ENCODE measurements around the gene L1CAM. TPM values are rescaled to one million over a fixed set of nuclear protein-coding genes. Genes with fewer than 3 reads are reported as not detected.

Gene L1CAM
- total RNA-seq, 1 donor from 2014 or later: 98.1 TPM

DNA sequence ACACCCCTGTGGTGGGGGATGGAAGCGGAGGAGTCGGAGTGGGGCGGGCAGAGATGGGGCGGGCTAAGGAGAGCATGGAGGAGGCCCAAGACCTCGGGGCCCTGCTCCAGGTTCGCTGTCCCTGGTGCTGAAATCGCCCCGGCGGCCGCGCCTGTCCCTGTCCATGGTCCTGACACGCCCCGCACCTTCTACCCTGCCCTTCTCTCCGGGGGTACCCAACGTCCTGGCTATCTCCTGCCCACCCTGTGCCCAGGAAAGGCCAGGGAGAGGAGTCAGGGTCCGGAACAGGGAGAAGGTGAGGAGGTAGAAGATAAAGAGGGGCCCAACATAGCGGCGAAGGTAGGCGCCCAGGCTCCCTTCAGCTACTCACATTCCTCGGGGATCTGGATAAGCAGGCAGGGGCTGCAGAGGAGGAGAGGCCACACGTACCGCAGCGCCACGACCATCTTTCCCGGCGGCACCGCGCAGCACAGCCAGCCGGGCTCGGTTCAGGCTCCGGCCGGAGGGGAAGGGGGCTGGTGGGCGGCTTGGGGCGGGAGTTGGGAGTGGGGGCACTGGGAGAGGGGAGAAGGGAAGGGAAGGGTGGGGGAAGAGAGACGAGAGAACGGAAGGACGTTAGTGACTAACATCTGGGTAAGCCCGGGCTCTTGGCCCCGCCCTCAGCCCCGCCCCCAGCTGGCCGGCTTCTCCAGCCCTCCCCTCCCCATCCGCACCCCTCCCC is 10.4 kb downstream of the L1CAM start:
- no peak for DNase-seq

DNA sequence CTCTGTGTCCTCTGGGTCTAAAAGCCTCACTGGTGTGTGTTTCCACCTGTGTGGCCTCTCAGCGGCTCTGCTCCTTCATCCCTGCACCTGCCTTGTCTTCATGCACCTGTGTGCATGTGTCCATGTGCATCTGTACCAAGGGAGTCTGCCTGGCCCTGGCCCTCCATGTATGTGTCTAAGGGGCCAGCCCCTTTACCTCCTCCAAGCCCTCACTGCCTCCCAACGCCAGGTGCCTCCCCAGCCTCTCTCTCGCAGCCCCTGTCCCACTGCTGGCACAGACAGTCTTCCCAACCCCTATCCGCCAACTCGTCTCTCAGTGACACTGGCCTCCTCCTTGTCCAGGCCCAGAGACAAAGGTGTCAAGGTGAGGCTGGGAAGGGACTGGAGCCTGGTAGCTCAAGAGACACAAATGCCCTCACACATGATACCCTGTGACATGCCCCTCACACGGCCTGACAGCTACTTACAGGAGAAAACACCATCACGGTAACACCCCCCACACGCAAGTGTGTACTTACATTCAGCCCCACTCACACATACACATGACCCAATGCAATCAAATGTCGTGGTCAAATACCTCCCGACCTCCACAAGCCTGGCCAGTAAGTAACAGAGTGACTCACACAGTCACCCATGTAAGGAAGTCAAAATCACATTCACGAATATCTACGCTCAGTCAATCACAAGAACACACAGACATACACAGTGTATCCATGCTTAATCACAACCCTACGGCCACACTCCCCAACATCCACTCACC is 11.4 kb downstream of the L1CAM start:
- DNase-seq: no peak

DNA sequence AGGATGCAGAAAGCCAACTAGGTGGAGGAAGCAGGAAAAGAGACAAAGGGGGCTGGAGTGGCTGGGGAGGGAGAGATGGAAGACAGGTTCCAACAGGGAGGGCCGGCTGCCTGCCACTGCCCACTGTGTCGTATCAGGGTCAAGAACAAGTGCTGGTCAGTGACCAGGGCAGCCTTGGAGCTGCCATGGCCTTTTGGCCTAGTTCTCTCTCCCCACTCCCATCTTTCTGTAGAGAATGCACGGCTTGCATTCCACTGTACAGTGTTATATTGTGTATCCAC is 11.9 kb downstream of the L1CAM start:
- no peak for DNase-seq

DNA sequence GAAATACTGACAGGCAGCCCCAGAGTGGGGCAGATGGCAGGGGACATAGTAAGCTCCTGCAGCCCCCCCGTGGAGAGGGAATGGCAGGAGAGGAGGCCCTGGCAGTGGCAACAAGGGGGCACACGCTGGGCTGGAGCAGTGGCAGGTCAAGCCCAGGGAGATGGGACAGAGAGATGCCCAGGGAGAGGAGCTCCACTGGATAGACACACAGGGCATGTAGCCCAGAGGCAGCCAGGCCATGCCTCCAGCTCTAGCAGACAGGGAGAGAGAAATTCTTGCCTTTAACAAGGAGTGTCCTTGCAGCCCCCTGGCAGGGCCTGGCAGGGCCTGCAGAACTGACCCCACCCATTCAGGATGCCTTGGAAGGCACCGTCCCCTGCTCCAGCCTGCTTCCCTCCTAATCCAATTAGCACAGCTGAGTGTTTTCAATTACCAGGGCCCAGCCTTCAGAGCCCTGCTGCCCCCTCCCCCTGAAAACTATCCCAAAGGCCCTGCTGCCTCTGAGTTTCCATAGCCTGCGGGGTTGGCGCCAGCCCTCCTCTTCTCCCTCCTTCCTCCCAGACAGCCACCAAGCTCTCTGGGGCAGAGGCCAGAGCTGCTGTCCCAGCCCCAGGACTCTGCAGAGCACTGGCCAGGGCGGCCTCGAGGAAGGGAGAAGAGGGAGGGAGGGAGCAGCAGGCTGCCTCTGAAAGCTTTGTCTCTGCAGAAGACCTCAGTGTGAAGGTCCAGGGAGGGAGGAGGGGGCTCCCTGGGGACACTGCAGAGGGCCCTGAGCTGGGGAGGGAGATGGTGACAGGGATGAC is 12.5 kb downstream of the L1CAM start:
- DNase-seq: no peak

DNA sequence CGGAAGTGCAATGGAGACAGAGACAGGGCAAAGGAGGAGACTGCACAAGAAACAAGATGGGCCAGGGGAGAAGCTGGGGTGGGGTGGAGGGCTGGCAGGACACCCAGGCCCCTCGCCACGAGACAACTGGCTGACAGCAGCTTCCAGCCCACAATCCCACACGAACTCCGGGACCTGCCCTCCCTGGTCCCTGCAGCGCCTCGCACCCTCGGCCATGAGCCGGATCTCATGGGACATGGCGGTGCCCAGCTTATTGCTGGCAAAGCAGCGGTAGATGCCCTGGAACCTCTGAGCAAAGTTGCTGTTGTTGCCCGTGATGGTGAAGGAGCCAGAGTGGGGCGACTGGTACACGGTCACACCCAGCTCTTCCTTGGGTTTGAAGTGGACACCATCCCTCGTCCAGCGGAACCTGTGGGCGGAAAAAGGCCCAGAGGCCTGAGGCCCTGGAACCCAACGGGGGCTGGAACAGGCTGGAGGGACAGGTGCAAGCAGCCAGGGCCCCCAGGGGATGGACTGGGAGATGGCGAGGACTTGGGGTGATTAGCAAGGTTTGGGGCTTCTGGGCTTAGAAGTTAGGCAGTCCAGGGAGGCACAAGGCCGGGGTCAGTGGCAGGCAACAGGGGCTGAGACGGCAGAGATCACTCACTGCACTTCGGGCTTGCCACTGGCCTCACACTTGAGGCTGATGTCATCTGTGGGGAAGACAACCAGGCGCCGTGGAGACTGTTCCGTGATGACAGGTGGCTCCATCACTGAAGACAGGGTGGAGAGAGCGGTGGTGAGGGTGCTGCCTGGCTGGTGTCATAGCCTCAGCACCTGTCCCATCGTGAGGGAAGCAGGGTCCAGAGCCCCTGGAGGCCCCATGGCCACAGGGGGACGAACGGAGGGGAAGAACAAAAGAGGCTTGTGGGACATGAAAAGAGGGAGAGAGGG is 13.8 kb downstream of the L1CAM start:
- DNase-seq: no peak

DNA sequence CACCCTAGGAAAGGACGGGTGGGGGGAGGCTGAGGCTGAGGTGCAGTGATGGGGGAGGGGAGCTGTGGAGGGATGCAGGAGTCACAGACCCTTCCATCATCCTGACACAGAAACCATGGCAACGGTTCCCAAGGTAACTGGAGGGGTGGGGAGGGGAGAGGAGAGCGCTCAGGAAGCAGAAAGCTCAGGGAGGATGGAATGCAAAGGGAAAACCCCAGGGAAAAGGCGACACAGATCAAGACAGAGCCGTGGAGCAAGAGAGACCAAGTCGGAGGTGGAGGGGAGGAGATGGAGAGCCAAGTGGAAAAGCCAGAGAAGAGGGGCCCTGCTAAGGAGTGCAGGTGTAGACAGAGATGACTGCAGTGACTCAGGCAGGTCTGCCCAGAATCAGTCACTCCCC is 14.5 kb downstream of the L1CAM start:
- DNase-seq: no peak

DNA sequence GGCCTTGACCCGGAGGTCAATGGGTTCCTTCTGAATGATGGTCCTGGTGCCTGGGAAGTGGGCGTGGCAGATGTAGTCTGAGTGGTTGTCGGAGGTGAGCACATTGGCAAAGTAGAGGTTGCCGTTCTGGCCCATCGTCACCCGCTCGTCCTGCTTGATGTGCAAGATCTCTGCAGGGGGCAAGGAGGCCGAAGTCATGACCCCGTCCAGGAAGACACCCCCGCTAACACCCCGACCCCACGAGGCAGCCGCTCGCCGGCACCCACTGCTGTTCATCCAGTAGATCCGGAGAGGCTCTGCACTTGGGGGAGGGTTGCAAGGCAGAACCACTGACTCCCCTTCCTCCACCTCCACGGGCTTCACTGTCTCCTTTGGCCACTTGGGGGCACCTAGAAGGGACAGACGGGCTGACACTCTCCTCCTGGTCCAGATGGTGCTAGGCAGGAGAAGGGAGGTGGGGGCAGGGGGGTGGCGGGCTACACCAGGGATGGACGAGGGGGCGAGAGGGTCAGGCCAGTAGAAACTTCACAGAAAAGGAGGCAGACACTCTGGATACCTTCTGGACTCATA is 15.1 kb downstream of the L1CAM start:
- no peak for DNase-seq

DNA sequence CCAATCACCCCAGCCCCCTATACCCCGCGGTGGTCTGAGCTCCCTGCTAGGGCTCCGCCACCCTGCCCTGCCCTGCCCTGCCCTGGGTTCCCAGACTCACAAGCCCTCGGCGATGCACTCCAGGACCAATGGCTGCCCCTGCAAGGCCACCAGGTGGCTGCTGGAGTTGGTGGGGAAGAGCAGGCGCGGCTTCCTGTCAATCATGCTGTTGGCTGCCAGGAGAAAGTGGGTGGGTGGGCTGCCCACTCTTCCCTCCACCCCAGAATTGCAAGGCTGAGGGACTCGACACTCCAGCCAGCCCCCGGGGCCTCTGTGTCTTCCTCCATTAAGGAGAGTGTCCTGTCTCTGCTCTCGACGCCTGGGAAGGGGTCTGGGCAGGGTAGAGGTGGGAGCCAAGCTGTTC is 15.7 kb downstream of the L1CAM start:
- DNase-seq: no peak

DNA sequence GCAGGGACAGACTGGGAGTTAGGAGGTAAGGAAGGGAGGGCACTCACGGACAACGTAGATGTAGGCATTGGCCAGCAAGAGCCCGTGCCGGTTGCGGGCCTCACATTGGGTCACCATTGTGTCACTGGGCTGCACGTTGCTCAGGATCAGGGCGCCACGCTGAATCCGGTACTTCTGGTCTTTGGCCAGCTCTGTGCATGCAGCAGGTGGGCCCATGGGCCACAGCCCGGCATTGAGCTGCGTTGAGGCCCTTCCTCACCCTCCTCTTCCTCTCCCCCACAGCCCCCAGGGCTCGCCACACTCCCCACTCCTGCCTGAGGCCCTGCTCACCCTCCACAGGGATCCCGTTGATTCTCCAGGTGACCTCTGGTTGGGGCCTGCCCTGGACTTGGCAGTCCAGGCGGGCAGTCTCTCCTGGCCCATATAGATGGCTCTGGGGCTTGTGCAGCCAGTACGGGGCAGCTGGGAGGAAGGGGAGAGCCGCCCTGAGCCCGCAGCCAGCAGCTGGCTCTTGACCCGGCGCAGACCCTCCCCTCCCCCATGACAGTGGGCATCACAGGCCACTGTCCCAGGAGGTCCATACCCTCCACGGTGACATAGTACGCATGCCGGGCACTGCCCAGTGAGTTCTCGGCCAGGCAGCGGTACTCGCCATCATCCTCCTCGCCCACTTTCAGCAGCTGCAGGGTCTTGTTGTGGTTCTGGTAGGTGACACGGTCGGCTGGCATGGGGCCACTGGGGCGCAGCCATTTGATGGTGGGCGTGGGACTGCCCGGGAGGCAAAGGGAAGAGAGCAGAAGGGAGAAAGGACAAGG is 16.3 kb downstream of the L1CAM start:
- no peak for DNase-seq

DNA sequence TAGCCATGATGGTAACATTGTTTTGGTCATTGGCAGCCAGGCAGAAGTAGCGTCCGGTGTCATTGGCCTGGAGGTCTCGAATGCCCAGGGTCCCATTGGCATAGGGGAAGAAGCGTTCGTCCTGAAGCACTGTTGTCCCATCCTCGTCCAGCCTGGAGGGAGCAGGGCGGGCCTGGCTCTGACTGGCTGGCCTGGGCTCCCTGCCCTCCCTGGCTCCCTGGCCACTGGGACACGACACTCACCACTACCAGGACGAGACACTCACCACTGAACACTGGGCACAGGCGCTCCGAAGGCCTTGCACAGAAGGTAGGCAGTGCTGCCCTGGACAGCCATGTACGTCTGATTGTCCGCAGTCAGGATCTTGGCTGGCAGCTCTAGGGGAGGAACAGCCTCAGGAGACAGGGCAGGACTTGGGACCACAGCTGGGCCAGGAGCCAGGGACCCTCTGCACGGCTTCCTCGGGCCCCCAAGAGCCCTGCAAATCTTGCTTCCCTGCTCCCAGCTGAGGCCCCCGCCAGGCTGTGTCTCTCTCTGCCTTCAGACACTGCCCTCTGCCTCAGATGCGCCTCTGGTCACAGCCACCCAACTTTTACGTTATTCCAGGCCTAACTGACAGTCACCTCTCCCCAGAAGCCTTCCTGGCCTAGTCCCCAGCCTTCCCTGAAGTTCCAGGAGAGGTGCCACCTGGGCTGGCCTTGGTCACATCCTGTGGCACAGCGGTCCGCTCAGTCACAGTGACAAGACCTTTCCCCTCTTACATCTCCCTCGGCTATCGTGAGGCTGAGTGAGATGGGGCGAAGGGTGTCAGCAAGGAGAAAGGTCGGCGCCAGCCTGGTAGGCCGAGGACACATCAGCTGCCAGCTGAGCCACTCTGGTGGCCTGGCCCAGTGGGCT is 17.1 kb downstream of the L1CAM start:
- no peak for DNase-seq

DNA sequence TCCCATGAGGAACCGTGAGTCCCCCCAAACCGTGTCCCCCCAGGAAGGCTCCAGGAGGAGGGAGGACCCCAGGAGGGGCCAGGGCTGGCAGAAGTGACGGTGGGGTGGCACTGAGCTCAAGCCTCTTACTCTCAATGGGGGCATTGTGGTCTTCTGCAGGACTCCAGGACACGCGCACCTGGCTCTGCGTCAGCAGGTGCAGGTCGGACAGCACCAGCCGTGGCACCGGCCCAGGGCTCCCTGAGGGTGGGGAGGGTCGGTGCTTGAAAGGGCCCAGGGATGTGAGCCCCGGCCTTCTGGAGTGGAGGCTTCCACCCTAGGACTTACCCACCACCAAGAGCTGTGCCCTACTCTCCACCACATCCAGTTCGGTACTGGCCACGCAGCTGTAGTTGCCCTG is 18.3 kb downstream of the L1CAM start:
- DNase-seq: no peak

DNA sequence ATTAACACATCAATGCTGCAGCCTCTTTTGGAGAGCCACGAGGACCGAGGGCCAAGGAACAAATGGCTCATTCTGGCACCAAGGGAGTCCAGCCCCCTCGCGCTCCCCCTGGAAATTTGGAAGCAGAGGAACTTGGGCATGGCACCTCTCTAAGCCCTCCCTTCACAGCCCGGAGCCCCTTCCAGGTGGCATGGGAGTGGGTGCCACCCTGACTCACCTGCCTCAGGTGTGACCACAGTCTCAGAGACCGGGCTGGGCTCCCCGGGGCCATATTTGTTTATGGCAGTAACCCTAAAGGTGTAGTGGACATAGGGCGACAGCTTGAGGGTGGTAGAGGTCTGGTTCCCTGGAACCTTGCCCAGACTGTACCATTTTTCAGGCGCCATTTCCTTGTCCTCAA is 18.8 kb downstream of the L1CAM start:
- no peak for DNase-seq

DNA sequence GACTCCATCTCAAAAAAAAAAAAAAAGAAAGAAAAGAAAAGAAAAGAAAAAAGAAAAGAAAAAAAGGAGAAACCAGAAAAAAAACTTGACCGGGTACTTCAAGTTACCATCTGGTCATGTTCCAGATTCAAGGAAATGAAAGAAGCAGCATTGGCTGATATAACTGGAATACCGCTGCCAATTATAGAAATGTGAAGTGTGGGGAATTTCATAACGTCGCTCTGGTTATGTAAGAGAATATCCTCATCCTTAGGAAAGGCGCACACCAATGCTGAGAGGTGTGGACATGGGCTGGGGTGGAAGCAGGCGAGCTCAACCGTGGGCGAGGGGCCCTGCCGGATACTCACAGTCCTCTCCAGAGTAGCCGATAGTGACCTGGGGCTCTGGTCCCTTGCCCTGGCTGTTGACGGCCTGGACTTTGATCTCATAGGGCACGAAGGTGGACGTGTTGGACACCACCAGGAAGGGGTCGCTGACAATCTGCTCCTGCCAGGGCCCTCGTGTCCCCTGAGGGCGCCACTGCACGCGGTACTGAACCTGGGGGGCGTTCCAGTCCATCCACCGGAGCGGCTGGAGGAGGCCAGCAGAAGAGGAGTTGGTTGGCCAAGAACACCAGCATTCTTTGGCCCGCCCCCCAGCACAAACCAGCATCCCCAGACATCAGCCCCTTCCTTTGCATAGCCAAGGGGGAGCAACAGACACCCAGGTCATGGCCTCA is 19.5 kb downstream of the L1CAM start:
- DNase-seq: no peak

DNA sequence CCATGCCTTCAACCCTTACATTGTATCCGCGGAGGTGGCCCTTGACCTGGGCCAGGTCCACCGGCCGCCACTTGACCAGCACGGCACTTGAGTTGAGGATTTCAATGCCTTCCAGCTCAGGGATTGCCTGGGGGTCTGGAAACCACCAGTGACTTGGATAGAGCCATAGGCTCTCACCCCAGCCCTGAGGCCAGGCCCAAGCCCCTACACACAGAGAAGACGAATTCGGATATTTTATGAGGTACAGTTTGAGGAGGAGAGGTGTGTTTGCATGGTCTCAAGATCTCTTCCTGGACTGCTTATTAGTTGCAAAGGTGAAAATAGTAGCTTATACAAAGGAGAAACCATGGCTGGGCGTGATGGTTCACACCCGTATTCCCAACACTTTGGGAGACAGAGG is 20.3 kb downstream of the L1CAM start:
- DNase-seq: no peak

DNA sequence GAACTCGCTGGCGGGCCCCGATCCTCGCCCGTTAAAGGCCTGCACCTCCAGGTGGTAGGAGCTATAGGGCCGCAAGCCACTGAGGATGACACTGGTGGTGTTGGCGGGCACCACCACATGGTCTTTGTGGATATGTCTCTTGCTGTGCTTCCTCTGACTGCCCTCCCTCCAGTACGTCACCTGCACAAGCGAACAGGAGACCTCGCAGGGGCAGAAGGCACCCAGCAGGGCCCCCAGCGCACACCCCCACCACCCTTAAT is 20.7 kb downstream of the L1CAM start:
- DNase-seq: no peak

DNA sequence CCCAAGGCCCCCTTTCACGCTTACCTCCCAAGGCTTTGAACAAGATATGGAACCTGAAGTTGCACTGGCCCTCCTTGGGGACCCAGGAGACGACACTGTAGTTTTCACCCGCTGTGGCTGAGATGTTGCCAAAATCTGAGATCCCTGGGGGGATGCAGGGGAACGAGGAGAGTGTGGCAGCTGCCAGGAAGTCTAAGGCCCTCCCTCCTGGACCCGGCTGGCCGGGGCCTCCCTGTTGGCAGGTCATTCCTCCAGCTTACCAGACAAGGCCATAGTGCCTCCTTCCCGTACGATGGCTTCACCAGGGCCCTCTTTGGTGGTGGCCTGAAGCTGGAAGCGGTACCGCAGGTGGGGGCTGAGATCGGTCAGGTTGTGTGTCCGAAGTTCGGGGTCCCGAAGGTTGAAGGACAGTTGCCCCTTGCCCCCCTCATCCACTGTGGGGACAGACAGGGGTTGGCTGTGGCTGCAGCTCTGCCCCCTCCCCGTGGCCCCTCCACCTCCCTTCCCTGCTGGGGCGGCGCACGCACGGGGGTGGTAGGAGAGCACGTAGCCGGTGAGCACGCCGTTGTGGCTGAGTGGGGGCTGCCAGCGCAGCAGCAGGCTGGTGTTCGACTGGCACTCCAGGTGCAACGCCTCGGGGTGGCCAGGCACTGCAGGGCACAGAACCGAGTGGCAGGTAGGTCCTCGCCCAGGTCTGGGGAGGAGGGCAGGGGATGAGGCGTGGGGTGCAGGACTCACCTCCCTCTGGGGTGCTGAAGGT is 21.2 kb downstream of the L1CAM start:
- no peak for DNase-seq

DNA sequence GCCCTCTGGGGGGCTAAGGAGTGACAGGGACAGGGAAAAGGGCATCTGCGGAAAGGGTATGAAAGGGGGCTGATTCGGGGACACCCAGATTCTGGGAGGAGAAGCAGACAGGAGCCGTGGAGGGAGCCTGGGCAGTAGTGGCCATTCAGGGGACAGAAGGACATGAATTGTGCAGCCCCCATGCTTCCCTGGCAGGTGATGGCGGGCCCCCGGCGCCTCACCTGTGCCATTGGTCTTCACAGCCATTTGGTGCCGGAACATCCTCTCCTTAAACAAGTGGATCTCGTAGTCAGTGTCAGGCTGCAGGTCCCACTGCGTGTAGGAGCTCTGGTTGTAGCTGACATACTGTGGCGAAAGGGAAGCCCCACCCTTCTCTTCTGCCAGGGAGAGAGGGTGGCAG is 21.9 kb downstream of the L1CAM start:
- DNase-seq: no peak

DNA sequence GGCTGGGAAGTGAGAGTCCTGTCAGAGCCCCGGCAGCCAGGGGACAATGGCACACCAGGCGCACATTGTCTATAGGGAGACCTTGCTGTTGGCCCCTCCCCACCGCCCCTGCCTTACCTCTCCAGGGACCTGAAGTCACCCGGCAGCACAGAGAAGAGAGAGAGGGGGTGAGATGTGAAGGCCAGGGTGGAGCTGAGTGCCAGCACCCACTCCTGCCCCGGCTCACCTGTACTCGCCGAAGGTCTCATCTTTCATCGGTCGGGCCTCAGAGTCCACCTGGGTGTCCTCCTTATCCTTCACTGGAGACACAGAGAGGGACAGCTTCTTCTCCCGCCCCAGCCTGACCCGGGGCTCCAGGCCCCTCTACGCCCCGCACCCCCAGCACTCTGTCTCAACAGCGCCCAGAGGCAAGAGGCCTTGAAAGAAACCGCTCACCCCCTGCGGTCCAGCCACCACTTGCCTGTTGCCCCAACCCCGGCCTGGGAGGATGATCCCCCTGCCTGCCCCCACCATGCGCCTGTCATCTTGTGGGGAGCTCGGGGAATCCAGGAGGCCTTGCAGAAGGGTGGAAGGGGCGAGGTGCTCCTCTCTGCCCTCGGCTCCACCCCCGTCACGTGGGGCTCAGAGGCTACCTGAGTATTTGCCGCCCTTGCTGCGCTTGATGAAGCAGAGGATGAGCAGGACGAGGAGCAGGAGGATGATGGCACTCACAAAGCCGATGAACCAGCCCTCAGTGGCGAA is 22.6 kb downstream of the L1CAM start:
- no peak for DNase-seq

All from occipital lobe (tissue), 2 donors.